Uterus (tissue), 4 donors: ENCODE data around the gene TRIP11. TPM values are rescaled to one million over a fixed set of nuclear protein-coding genes. Genes with fewer than 3 reads are reported as not detected.
"Not testable (repeated sequence)": the region's sequence is repeated elsewhere in the genome, so short reads cannot be mapped to it uniquely, and the experiment has no call there.

Experiments used
- DNase-seq, 2 donors: peaks; one replicate each; pipeline ENCODE4 v3.0.0-alpha.2; 2019 to 2020
- H3K27ac ChIP-seq, 2 donors: fragments of 200-600 bp; sonication (generic); 1 replicate in 1 of 2; 2 replicates in 1 of 2; pipeline ENCODE4 v1.5.1; 2016 to 2018
- H3K27me3 ChIP-seq, 2 donors: fragments of 200-600 bp; sonication (generic); one replicate each; pipeline ENCODE4 v1.5.1; 2018 to 2019; ENCODE audit warnings: control low read depth in 1 of 2
- H3K36me3 ChIP-seq, 2 donors: fragments of 200-600 bp; sonication (generic); one replicate each; pipeline ENCODE4 v1.5.1; 2019; ENCODE audit warnings: control low read depth in 1 of 2
- H3K4me1 ChIP-seq, 2 donors: fragments of 200-600 bp; sonication (generic); one replicate each; pipeline ENCODE4 v1.5.1; 2018 to 2019; ENCODE audit warnings: control low read depth in 1 of 2
- H3K4me3 ChIP-seq, 2 donors: fragments of 200-600 bp; sonication (generic); 1 replicate in 1 of 2; 2 replicates in 1 of 2; pipeline ENCODE4 v1.5.1; 2018 to 2019; ENCODE audit warnings: mild to moderate bottlenecking in 1 of 2
- H3K9me3 ChIP-seq, 2 donors: fragments of 200-600 bp; sonication (generic); one replicate each; pipeline ENCODE4 v1.5.1; 2019; ENCODE audit warnings: control low read depth in 1 of 2
- POLR2A ChIP-seq, 2 donors: fragments of 450-650 bp; IDR thresholded peaks; one replicate each; pipeline ENCODE4 v1.6.1; 2016; ENCODE audit warnings: antibody characterized with exemption in 2 of 2, mild to moderate bottlenecking in 1 of 2, moderate library complexity in 1 of 2
- intact Hi-C: fragments of 100-400 bp; cut with DNase I; formaldehyde crosslinking; loops from one replicate; pipeline ENCODE4 v1.15.1; 2023; ENCODE audit warnings: low total_unique reads
- total RNA-seq, 4 donors: library from RNA; depleted of rRNA in 3 of 4; stranded (reverse); fragments of >200 nt in 3 of 4; gene quantifications; one replicate each; pipeline versions ENCODE4 v1.1.0 to v1.2.4, GENCODE V29; 2014 to 2023
- TF ChIP-seq, protein P1 (sequence below), 4 experiments: fragments of 200-600 bp in 2 of 4; fragments of 450-650 bp in 2 of 4; sonication (generic) in 2 of 4; IDR thresholded peaks; one replicate each; pipeline ENCODE4 v1.5.1; 2016 to 2019; ENCODE audit warnings: antibody characterized with exemption in 4 of 4, mild to moderate bottlenecking in 2 of 4, moderate library complexity in 1 of 4
- donor health status: DM: yes; HTN: yes; CAD: no.

The TRIP11 gene
- total RNA-seq = 10 to 100 TPM; 17.1 to 68.7 (median 47.7) TPM

DNA sequence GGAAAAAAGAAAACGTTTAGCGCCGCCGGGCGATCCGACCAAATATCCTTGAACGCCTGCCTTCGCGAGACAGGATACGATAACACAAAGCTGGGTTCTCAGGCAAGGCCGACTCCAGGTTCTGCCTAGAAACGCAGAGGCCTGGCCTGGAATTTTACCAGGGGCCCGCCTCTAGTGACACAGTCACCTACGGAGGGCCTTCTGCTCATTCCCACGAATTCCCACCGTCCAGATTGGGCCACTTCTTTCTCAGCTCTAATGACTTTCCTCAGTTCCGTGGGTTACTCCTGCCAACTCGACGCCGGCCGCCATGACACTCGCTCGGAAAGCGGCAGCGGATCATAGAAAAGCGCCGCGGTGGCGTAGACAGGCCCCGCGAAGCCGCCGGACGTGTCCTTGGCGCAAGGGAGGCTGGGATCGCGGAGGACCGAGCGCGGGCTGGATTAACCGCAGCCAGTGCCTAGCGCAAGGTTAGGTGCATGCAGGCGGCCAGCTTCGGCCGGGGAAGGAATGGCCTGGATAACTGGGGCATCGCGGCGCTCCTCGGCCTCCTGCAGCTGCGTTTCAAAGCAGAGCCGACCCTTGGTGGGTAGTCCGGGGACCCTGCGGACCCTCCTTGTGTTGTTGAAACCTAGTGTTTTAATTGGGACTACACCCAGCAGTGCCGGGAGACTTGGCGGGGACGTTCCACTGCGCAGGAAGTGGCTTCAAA is at the start of gene TRIP11:
Gene TRIP11, minus strand, starts transcription at position 341 of the 712 bp plus-strand sequence. CDS start 374 bp downstream, outside the sequence.
- no peaks in the 10 kb centered on the region for H3K36me3 ChIP-seq
- intact Hi-C loops = no loop called here
- H3K4me1 ChIP-seq = peaks cover 0 to 3% of the 10 kb centered on the region in 2 donors
- H3K27ac ChIP-seq = peak within 1 kb of the TSS; percentile 84 to 94
- TF ChIP-seq POLR2A (IDR thresholded peaks at IDR 0.05) = peak; percentile 46 to 51
- TF ChIP-seq, protein P1, sequence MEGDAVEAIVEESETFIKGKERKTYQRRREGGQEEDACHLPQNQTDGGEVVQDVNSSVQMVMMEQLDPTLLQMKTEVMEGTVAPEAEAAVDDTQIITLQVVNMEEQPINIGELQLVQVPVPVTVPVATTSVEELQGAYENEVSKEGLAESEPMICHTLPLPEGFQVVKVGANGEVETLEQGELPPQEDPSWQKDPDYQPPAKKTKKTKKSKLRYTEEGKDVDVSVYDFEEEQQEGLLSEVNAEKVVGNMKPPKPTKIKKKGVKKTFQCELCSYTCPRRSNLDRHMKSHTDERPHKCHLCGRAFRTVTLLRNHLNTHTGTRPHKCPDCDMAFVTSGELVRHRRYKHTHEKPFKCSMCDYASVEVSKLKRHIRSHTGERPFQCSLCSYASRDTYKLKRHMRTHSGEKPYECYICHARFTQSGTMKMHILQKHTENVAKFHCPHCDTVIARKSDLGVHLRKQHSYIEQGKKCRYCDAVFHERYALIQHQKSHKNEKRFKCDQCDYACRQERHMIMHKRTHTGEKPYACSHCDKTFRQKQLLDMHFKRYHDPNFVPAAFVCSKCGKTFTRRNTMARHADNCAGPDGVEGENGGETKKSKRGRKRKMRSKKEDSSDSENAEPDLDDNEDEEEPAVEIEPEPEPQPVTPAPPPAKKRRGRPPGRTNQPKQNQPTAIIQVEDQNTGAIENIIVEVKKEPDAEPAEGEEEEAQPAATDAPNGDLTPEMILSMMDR (IDR thresholded peaks at IDR 0.05) = peak in 3 of 4 experiments; percentile 8 to 33 (median 16)
- H3K4me3 ChIP-seq = peak within 1 kb of the TSS; percentile 52 to 75
- no peaks in the 10 kb centered on the region for H3K9me3 ChIP-seq
- DNase-seq = peak; percentile 86 to 93
- H3K27me3 ChIP-seq = no peaks in the 10 kb centered on the region

DNA sequence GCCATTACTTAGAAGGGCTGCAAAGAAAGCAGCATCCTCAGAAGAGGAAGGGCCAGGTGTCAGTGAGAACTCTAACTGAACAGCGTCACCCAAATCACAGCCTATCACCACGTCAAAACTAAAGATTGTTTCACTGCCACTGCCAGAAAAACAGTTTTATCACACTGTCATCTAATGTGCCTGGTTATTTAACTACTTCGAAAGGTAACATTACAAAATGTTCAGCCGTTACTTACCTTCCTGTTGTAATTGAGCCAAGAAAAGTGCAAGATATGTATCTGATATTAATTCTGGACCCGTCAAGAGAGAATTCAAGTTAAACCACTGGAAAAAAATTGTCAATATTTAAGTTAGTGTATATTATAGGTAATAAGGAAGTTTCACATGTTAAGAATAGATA is 48.6 kb upstream of the TRIP11 start:
- Histone ChIP-seq H3K4me3 (no peak overlapping the region), H3K36me3 (no peaks in the 10 kb centered on the region)
- TF ChIP-seq POLR2A (IDR thresholded peaks at IDR 0.05) = no peak
- TF ChIP-seq, protein P1 (IDR thresholded peaks at IDR 0.05) = no peak

GRCh38 chr14:92074555-92074954 is 34.7 kb upstream of the TRIP11 start:
- H3K36me3 ChIP-seq = no peaks in the 10 kb centered on the region
- H3K4me3 ChIP-seq = no peak overlapping the region
- H3K27me3 ChIP-seq = no peaks in the 10 kb centered on the region
- intact Hi-C loops = no loop called here
- H3K4me1 ChIP-seq = no peaks in the 10 kb centered on the region
- no peak for DNase-seq
- H3K9me3 ChIP-seq = no peaks in the 10 kb centered on the region
- no peak for TF ChIP-seq POLR2A (IDR thresholded peaks at IDR 0.05)
- TF ChIP-seq, protein P1 (IDR thresholded peaks at IDR 0.05) = no peak
- H3K27ac ChIP-seq = no peak overlapping the region

More for the DNA sequence above, 48.6 kb upstream of the TRIP11 start:
- Histone ChIP-seq H3K27me3 (no peaks in the 10 kb centered on the region), H3K9me3 (no peaks in the 10 kb centered on the region), H3K27ac (no peak overlapping the region), H3K4me1 (no peaks in the 10 kb centered on the region)
- intact Hi-C loops = no loop called here
- no peak for DNase-seq

DNA sequence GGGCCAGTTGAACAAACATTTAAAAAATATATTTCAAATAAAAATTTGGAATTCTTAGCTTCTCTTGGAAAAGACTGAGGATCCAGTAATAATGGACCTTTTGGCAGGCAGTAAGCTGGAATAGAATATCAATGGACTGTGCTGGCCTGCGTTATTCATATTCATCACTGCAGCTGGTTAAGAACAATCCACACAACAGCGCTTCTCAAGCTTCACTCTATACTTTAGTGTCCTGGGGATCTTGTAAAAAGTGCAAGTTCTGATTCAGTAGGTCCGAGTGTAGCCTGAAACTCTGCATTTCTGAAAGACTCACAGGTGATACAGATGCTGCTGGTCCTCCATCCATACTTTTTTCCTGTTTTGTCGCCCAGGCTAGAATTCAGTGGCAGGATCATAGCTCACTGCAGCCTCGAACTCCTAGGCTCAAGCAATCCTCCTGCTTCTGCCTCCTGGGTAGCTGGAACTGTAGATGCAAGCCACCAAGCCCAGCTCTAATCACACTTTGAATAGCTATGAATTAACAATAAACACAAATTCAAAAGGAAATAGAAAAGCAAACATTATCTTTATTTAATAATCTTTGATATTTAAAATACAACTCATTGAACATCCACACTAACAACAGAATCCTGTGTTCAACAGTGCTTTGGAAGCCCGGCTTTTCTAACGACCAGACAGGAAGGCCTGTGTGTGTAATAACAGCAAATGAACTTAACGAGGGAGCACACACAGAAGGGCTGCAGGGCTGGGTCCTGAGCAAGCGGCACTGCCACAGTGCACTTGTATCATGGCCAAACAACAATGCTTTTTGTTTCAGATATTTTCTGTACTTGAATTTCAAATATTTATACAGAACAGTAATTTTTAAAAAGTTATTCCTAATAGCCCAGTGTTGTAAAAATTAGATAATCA is 18.4 kb upstream of the TRIP11 start:
- DNase-seq = no peak
- H3K27me3 ChIP-seq = no peaks in the 10 kb centered on the region
- TF ChIP-seq, protein P1 (IDR thresholded peaks at IDR 0.05) = no peak
- TF ChIP-seq POLR2A (IDR thresholded peaks at IDR 0.05) = no peak
- intact Hi-C loops = no loop called here
- H3K4me3 ChIP-seq = no peak overlapping the region
- no peaks in the 10 kb centered on the region for H3K36me3 ChIP-seq
- no peaks in the 10 kb centered on the region for H3K4me1 ChIP-seq
- H3K27ac ChIP-seq = no peak overlapping the region
- no peaks in the 10 kb centered on the region for H3K9me3 ChIP-seq

DNA sequence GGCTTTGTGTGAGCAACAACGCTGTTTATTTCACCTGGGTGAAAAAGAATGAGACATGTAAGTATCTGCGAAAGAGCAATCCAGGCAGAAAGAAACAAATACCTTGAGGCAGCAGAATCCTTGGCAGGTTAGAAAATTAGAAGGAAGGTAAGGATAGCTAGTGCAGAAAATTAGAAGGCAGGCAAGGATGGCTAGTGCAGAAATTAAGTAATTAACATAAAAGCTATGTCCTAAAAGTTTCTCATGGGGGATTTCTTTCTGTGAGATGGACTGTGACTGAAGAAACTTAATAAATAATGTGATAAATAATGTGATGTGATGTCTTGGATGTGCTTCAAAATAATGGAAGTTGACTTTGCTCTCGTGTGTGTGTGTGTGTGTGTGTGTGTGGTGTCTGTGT is 9.9 kb upstream of the TRIP11 start:
- TF ChIP-seq, protein P1 (IDR thresholded peaks at IDR 0.05) = no peak
- TF ChIP-seq POLR2A (IDR thresholded peaks at IDR 0.05) = no peak
- Histone ChIP-seq H3K36me3 (no peaks in the 10 kb centered on the region), H3K27ac (no peak overlapping the region), H3K9me3 (no peaks in the 10 kb centered on the region), H3K27me3 (no peaks in the 10 kb centered on the region), H3K4me1 (no peaks in the 10 kb centered on the region), H3K4me3 (no peak overlapping the region)
- DNase-seq = no peak
- intact Hi-C loops = no loop called here

DNA sequence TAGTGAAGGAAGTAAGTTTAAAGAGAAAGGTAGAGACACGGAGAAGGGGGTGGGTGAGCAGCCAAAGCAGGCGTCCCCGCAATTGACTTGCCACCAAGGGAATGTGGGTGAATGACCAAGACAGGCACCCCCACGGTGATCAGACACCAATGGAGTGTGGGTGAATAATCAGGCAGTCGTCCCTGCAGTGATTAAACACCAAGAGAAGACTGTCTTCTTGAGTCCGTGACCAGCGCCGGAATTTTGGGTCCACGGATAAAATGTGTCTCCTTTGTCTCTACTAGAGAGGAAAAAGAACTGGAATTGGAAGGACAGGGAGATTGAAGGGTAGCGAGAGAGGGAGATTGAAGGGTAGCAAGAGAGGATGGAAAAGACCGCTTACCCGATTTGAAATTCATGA is 9.4 kb upstream of the TRIP11 start:
- H3K27me3 ChIP-seq, H3K36me3 ChIP-seq, intact Hi-C loops, H3K4me3 ChIP-seq, H3K4me1 ChIP-seq, DNase-seq, H3K9me3 ChIP-seq, H3K27ac ChIP-seq: not testable (repeated sequence)

GRCh38 chr14:92045904-92046303 is 6.0 kb upstream of the TRIP11 start:
- H3K36me3 ChIP-seq, H3K27me3 ChIP-seq, H3K4me3 ChIP-seq, H3K4me1 ChIP-seq, DNase-seq, H3K27ac ChIP-seq, H3K9me3 ChIP-seq, intact Hi-C loops: not testable (repeated sequence)
